GM18951 (cell line): ENCODE data around the gene OIP5.

ENCODE experiments used
- POLR2A ChIP-seq: IDR thresholded peaks from 4 replicates; pipeline ENCODE4 v1.6.1; 2011; ENCODE audit warnings: mild to moderate bottlenecking; ENCODE audit not compliant: insufficient read length, insufficient read depth; ENCODE audit errors: extremely low read depth
- in situ Hi-C: fragments of 300-500 bp; cut with MboI; formaldehyde crosslinking; loops from one replicate; pipeline ENCODE4 v1.12.0; 2022; ENCODE audit warnings: low sequenced_read_pairs, mixed read lengths, inconsistent platforms; ENCODE audit not compliant: unreplicated experiment

OIP5 gene

GRCh38 chr15:41332194-41333025 is at the start of gene OIP5, which contains the start of gene NUSAP1:
Gene OIP5, minus strand, starts transcription at chr15:41332591. Its CDS starts 30 bp downstream, at chr15:41332561.
Gene NUSAP1, plus strand, starts transcription at chr15:41332881. Its CDS starts 77 bp downstream, at chr15:41332958.
- TF ChIP-seq POLR2A: peak; percentile 98
- in situ Hi-C loops: no loop called here

- no peak for TF ChIP-seq POLR2A
- in situ Hi-C loops: no loop called here
Observed at GRCh38 chr15:41377978-41378377, 45.6 kb upstream of the OIP5 start.

DNA sequence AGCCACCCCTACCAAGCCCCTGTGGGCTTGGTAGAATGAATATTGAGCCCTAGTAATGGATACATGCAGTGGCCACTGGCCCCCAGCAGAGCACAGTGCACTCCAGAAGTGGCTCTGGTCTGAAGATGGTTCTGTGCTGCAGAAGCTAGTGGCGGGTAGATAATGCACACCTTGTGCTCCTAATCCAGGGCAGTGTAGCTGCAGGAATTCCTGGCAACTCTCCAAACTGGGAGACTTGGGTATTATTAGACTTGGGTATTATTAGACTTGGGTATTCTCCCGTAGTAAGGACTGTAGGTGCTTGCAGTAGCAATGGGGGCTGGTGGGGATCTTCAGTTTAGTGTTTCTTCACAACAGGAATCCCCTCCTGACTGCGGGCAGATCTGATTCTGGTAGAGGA is 35.0 kb upstream of the OIP5 start:
- no peak for TF ChIP-seq POLR2A
- in situ Hi-C loops: no loop called here

DNA sequence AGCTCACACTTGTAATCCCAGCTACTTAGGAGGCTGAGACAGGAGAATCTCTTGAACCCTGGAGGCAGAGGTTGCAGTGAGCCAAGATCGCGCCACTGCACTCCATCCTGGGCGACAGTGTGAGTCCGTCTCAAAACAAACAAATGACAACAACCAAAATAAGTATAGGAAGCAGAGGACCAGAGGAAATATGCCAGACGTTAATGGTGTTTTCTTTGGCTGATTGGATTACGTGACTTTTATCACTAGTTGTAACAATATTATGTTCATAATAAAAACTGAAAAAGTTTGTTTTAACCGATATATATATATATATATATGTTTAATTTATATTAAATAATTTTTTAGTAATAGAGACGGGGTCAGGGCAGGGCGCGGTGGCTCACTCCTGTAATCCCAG is 22.0 kb upstream of the OIP5 start:
- in situ Hi-C loops: no loop called here
- no peak for TF ChIP-seq POLR2A

DNA sequence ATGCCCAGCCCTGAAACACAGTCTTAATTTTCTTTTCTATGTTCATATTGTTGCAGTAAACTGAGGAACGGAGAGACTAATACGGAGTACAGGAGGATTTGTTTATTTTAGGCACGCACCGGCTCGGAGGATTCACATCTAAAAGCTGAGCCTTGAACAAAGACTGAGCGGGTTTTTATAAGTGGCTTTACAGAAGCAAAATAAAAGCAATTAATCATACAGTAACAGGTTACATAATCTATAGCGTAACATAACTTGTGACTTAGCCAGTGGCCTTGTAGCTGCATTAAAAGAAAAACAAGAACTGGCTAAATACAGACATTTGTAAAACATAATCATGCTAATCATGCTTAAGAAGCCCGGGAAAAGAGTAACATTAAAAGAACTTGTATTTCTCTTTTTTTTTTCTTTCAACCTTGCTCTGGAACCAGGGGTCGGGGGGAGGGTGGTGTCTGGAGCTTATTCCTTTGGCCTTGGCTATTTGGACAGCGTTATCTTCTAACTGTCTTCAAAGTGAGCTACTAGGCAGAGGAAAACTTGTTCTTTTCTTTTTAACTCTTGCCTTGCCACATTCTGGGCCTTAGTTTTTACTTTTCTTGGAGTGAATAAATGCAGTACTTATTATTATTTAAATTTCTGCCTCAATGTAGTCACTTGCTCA is 17.8 kb upstream of the OIP5 start:
- TF ChIP-seq POLR2A: no peak
- in situ Hi-C loops: no loop called here

GRCh38 chr15:41347236-41347635 is 14.8 kb upstream of the OIP5 start:
- in situ Hi-C loops: no loop called here
- no peak for TF ChIP-seq POLR2A

GRCh38 chr15:41341519-41341918 is 9.1 kb upstream of the OIP5 start:
- TF ChIP-seq POLR2A: no peak
- in situ Hi-C loops: no loop called here

DNA sequence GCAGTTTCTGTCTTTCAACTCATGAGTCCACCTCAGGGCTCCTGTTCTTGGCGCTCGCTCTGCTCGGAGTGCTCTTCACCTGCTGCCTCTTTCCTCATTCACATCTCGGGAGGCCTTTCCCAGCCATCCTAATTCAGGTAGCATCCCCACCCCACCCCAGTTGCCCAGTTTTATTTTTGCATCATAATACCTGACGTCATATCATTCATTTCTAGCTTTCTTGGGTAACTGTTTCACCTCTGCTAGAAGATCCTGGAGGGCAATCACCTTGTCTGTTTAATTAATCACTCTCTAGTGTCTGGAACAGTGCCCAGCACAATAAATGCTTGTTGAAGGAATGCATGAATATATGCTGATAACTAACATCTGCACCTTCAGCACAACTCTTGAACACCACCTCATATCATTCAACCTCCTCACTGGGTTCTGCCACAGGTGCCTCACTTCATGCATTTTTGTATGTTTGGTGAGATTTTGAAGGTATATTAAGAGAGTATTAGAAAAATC is 7.9 kb upstream of the OIP5 start:
- no peak for TF ChIP-seq POLR2A
- in situ Hi-C loops: no loop called here

DNA sequence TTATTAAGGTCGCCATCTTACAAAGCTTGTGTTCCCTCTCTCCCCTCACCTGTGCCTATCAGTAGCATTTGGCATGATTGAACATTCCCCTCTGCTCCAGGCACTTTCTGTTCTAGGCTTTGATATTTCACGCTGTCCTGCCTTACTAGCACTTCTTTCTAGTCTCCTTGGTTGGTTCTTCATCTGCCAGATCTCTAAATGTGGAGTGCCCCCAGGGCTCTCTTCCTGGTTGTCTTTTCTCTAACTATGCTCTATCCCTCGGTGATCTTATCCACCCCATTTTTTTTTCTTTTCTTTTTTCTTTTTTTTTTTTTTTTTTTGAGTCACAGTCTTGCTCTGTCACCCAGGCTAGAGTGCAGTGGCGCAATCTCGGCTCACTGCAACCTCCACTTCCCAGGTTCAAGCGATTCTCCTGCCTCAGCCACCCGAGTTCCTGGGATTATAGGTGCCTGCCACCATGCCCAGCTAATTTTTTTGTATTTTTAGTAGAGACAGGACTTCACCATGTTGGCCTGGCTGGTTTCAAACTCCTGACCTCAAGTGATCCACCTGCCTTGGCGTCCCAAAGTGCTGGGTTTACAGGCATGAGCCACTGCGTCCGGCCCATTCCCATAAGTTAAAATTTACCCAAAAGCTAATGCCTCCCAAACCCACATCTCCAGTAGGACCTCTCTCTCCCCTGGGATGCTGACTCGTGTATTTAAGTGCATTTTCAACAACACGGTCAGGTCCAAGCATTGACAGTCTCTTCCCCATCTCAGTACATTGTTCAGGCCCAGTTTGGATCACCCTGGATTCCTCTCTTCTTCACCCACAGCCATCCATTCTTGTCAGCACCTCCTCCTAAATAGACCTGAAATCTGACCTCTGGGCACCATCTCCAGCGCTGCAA is 5.5 kb upstream of the OIP5 start:
- in situ Hi-C loops: no loop called here
- no peak for TF ChIP-seq POLR2A

GRCh38 chr15:41337047-41337446 is 4.7 kb upstream of the OIP5 start:
- no peak for TF ChIP-seq POLR2A

GRCh38 chr15:41336549-41336948 is 4.2 kb upstream of the OIP5 start:
- in situ Hi-C loops: no loop called here

More at GRCh38 chr15:41337047-41337446, 4.7 kb upstream of the OIP5 start:
- in situ Hi-C loops: no loop called here

GRCh38 chr15:41334293-41335120 is 2.1 kb upstream of the OIP5 start:
- no peak for TF ChIP-seq POLR2A
- in situ Hi-C loops: no loop called here

More at GRCh38 chr15:41336549-41336948, 4.2 kb upstream of the OIP5 start:
- TF ChIP-seq POLR2A: no peak

DNA sequence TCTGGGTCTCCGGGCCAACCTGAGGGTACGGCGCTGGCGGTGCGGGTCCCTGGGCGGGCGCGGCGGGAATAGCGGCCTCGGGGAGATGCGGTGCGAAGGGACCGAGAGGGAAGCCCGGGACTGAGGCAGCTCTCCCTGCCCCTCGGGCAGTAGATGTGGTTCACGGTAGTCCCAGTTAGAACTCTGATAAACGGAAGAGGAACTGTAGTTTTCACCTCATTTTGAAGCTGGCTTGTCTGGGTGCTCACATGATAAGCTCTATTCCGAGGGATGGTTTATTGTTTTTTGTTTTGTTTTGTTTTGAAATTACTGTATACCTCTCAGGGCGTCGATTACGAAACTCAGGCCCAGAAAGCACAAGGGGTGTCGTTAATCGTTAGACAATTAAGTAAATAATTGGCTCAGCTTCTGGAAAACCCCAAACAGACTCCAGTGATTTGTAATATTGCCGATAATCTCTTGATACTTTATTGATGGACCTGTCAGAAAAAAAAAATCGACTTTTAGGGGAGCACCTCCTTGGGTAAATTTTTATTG is 703 bp upstream of the OIP5 start:
- TF ChIP-seq POLR2A: no peak
- in situ Hi-C loops: no loop called here
